ENCODE results near the gene SPSB1. TPM values are rescaled to one million over a fixed set of nuclear protein-coding genes. Genes with fewer than 3 reads are reported as not detected.

The SPSB1 gene
- total RNA-seq, 1 experiment from 2014 or later = 2.9 TPM

DNA sequence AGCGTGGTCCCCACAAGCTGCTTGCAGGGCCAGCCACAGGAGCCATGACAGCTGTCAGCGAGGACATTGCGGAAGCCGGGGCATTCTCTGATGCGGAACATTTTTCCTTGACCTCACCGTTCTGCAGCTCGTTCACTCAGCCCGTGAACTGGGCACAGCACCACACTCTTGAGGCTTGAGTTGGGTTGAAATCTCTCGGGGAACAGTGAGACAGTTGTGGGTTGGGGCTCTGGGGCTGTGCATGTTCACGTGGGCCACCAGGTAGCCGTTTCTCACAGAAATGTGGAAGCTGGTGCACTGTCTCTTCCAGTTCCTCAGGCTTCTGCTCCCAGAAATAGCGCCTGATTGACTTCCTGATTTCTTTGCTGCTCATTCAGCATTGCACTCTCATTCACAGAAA lies 69.8 kb downstream of the SPSB1 start:
- no peaks in the 10 kb centered on the region for H3K4me1 ChIP-seq (ENCODE audit: insufficient read depth, low read length)
- no peak overlapping the region for H3K4ac ChIP-seq (ENCODE audit: low read depth, low read length)
- H3K18ac ChIP-seq (ENCODE audit: insufficient read length, low read depth, low read length) = no peak overlapping the region
- H2BK20ac ChIP-seq (ENCODE audit: low read depth, low read length, poor library complexity, severe bottlenecking) = no peak overlapping the region
- H2BK12ac ChIP-seq (ENCODE audit: insufficient read length, low read depth, low read length) = no peak overlapping the region
- H3K4me2 ChIP-seq (ENCODE audit: insufficient read depth, insufficient read length, low read length) = no peak overlapping the region
- no peaks in the 10 kb centered on the region for H4K20me1 ChIP-seq (ENCODE audit: control insufficient read depth, insufficient read depth, insufficient read length)
- WGBS (ENCODE audit: extremely low coverage, insufficient read length, low lambda C conversion rate) = no CpG with 5 or more reads among the region's 12 CpGs
- Mint-ChIP-seq H3K4me3 (no peak overlapping the region; a peak in 1 of 5 replicates), H3K27me3 (ENCODE audit: low read depth) (no peaks in the 10 kb centered on the region; the same call in 1 of the 2 replicates), H3K27ac (peak overlapping the region in 1 of 3 experiments; percentile 82; a peak in 1 of 7 replicates), H3K9me3 (no peaks in the 10 kb centered on the region), H3K36me3 (ENCODE audit: insufficient read depth in 1 of 3, low read depth in 3 of 3) (no peaks in the 10 kb centered on the region), H3K4me1 (peaks cover 2 to 5% of the 10 kb centered on the region in 2 experiments; a peak in 3 of 4 replicates)
- H3K27me3 ChIP-seq (ENCODE audit: insufficient read depth, low read length) = no peaks in the 10 kb centered on the region
- H4K8ac ChIP-seq (replicated peaks; ENCODE audit: insufficient read length, low read depth, low read length) = no peak overlapping the region
- H3T11ph ChIP-seq (ENCODE audit: low read length) = no peak overlapping the region
- no peak overlapping the region for H2BK5ac ChIP-seq (ENCODE audit: insufficient read length, low read length)
- no peak overlapping the region for H4K91ac ChIP-seq (ENCODE audit: insufficient read length, low read depth, low read length)
- H3K9ac ChIP-seq (ENCODE audit: extremely low read depth, insufficient read length, low read length) = no peak overlapping the region
- no peaks in the 10 kb centered on the region for H3K23me2 ChIP-seq (ENCODE audit: insufficient read length, low read depth, low read length, poor library complexity, severe bottlenecking)
- no peak overlapping the region for H4K5ac ChIP-seq (ENCODE audit: insufficient read length, low read depth, low read length)
- no peaks in the 10 kb centered on the region for H3K79me2 ChIP-seq (ENCODE audit: insufficient read depth, low read length)
- TF ChIP-seq, protein P1, sequence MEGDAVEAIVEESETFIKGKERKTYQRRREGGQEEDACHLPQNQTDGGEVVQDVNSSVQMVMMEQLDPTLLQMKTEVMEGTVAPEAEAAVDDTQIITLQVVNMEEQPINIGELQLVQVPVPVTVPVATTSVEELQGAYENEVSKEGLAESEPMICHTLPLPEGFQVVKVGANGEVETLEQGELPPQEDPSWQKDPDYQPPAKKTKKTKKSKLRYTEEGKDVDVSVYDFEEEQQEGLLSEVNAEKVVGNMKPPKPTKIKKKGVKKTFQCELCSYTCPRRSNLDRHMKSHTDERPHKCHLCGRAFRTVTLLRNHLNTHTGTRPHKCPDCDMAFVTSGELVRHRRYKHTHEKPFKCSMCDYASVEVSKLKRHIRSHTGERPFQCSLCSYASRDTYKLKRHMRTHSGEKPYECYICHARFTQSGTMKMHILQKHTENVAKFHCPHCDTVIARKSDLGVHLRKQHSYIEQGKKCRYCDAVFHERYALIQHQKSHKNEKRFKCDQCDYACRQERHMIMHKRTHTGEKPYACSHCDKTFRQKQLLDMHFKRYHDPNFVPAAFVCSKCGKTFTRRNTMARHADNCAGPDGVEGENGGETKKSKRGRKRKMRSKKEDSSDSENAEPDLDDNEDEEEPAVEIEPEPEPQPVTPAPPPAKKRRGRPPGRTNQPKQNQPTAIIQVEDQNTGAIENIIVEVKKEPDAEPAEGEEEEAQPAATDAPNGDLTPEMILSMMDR (conservative IDR thresholded peaks at IDR 0.05) = no peak
- no peak overlapping the region; the same call in 1 of the 2 replicates for H3K14ac ChIP-seq (ENCODE audit: insufficient read depth, low read length)
- no peak overlapping the region for H3K56ac ChIP-seq (ENCODE audit: insufficient read length, low read depth, low read length)
- H2BK120ac ChIP-seq (ENCODE audit: low read depth, low read length, poor library complexity, severe bottlenecking) = no peak overlapping the region
- H2AFZ ChIP-seq (ENCODE audit: low read length) = no peak overlapping the region
- no peaks in the 10 kb centered on the region for H3K79me1 ChIP-seq (ENCODE audit: insufficient read depth, low read depth, low read length, poor library complexity, severe bottlenecking)
- H3K23ac ChIP-seq (ENCODE audit: insufficient read length, low read depth, low read length) = no peak overlapping the region
- H2BK15ac ChIP-seq (ENCODE audit: low read depth, low read length) = no peak overlapping the region
- H2AK5ac ChIP-seq (ENCODE audit: insufficient read length, low read length) = no peak overlapping the region
- no peaks in the 10 kb centered on the region for H3K9me3 ChIP-seq (ENCODE audit: control insufficient read depth, low read depth, low read length)
- no peak overlapping the region for H3K27ac ChIP-seq (ENCODE audit: insufficient read length, low read depth, low read length)
- DNase-seq = no peak

Data from H9 (cell line).